GM21786 (cell line): ENCODE data around the gene GLTPD2.
A peak's percentile ranks its signal among the peaks of the same experiment; 100 is the strongest.

Experiments used
- ATAC-seq: cut with Tn5 transposase; IDR thresholded peaks from one replicate; pipeline ENCODE4 v1.9.1; 2021; ENCODE audit not compliant: unreplicated experiment

The GLTPD2 gene

DNA sequence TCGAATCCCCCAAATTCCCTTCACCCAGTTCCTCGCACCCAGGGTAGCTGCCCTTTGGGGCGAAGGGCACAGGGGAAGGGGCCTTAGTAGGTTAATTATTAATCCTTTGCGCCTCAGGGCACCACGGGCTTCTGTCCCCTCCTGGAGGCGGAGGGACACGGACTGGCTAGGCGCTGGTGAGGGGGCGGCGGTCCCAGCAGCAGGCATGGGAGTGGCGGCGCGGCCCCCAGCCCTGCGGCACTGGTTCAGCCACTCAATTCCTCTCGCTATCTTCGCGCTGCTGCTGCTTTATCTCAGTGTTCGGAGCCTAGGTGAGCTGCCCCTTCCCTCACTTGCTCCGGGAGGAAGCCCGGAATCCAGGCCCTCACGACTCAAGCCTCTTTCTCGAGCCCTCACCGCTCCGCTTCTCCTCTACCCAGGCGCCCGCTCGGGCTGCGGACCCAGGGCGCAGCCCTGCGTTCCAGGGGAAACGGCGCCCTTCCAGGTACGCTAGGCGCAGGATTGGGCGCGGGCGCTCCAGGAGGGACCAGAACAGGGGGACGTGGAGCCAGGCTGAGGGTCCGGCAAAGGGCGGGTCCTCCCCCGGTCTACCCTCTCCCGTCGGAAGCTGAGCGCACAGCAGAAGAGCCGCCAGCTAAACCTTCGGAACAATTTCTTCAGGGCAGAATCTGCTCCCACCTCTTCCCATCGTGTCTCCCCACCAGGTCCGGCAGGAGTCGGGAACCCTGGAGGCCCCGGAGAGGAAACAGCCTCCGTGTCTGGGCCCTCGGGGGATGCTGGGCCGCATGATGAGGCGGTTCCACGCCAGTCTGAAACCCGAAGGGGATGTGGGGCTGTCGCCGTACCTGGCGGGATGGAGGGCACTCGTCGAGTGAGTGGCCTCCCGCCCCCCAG is at the start of gene GLTPD2:
TSS of gene GLTPD2 (plus strand) at position 158 of the 894 bp plus-strand sequence. CDS start at position 206, 48 bp downstream.
- ATAC-seq = peak; percentile 10

- ATAC-seq = no peak
Measured at GRCh38 chr17:4739122-4740024, 49.4 kb upstream of the GLTPD2 start, which contains the start of the genes CXCL16 and ZMYND15. Gene CXCL16 (minus strand): TSS chr17:4739928. CDS start chr17:4739339, 589 bp downstream. Gene ZMYND15 (plus strand): TSS chr17:4739833. CDS start chr17:4740549, 716 bp downstream.

GRCh38 chr17:4740025-4740351 is 48.8 kb upstream of the GLTPD2 start:
- ATAC-seq = no peak

GRCh38 chr17:4740584-4740983 is 48.2 kb upstream of the GLTPD2 start:
- ATAC-seq = no peak

DNA sequence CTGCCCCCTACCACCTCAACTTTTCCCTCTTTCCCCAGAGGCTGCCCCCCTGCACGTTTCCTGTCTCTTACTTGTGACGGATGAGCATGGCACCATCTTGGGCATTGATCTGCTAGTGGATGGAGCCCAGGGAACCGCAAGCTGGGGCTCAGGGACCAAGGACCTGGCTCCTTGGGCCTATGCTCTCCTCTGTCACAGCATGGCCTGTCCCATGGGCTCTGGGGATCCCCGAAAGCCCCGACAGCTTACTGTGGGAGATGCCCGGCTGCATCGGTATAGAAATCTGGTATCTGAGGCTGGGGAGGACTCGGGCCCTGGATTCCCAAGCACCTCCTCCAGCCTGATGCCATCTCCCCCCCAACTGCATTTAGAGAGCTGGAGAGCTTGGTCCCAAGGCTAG is 47.2 kb upstream of the GLTPD2 start:
- no peak for ATAC-seq

DNA sequence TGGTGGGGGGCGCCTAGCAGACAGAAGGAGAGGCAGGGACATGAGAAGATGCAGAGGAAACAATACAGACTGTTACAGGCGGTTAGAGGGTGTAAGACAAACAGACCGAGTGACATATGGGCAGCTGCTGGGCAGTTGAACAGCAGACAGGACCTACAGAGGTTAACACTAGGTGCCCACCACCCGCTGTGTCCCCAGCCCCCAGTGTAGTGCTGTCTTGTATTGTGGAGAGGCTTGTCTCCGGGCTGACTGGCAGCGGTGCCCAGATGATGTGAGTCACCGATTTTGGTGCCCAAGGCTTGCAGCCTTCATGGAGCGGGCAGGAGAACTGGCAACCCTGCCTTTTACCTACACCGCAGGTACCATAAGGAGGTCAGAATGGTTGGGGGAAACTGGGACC is 46.6 kb upstream of the GLTPD2 start:
- ATAC-seq = no peak

DNA sequence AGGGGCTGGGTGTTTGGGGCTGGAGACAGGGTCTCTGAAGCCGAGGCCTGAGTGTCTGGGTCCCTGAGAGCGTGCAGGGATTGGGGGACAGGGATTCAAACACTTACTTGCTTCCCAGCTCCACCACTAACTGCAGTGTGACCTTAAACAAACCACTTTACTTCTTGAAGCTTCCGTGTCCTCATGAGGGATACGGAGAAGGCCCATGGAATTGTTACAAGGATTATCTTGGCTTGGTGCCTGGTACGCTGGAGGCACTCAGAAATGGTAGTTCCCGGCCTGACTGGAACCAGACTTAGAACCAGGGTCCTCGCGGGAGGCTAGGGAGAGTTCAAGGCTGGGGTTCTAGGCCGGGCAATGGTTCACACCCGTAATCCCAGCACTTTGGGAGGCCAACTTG is 46.1 kb upstream of the GLTPD2 start:
- no peak for ATAC-seq

GRCh38 chr17:4743216-4743615 is 45.5 kb upstream of the GLTPD2 start:
- ATAC-seq = no peak

- no peak for ATAC-seq
Measured at GRCh38 chr17:4743898-4744297, 44.9 kb upstream of the GLTPD2 start.

DNA sequence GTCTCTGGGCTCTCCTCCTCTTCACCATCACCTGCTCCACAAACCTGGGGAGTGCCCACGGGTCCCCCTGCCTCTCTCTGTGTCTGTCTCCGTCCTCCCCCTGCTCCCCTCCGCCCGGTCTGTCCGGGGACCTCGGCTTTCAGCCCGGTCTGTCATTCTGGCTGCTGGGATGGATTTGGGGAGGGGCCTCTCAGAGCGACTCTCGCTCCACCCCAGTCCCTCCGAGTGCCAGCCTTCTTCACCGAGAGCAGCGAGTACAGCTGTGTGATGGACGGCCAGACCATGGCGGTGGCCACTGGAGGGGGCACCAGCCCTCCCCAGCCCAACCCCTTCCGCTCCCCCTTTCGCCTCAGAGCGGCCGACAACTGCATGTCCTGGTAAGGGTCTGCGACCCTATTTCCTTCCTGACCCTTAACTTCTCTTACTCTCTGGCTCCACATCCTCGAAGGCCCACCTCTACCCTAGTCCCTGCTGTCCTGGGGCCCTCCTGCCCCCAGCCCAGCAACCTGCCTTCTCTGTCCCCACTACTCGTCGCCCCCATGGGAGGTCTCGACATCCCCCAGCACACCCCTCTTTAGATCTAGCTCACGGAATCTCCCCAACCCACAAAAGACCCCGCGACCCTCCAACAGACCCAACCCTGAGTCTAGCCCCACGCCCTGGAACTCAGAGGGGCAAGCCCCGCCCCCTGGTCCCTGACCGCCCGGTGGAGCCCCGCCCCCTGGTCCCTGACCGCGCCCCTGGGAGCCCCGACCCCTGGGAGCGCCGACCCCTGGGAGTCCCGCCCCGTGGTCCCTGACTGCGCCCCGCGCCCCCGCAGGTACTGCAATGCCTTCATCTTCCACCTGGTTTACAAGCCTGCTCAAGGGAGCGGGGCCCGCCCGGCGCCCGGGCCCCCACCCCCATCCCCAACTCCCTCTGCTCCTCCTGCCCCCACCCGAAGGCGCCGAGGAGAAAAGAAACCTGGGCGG is 43.5 kb upstream of the GLTPD2 start:
- ATAC-seq = no peak

DNA sequence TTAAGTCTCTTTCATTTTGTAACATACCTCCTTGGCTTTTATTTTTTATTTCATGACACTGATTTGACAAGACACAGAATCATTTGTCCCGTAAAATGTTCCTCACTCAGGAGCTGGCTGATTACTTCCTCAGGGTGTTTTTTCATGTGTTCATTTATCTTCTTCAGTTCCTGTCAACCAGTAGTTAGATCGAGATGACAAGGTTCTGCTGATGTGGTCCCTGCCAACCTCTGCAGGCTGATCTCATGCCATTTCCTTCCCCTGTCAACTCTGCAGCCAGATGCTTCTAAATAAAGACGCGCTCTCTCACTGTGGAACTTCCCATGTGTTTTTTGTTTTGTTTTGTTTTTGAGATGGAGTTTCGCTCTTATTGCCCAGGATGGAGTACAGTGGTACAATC is 40.9 kb upstream of the GLTPD2 start:
- ATAC-seq = no peak

GRCh38 chr17:4748686-4749085 is 40.1 kb upstream of the GLTPD2 start:
- ATAC-seq = no peak

- ATAC-seq = no peak
Measured at GRCh38 chr17:4750606-4751005, 38.2 kb upstream of the GLTPD2 start.

- ATAC-seq = no peak
Measured at GRCh38 chr17:4751932-4752331, 36.8 kb upstream of the GLTPD2 start.

DNA sequence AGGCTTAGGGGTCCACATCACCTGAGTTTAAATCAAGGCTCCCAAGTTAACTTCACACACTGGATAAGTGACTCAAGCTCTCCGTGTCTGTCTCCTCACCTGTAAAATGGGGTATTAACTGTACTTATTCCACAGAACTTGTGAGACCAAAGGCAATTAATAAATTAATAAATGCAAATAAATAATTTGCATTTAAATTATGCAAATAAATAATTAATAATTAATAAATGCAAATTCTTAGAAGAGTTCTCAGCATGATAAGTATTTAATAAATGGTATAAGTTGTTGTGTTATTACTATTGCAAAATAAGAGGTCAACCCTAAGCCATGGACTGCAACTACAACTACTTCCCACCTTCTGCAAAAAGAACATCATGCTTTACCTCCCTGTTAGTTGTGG is 35.4 kb upstream of the GLTPD2 start:
- ATAC-seq = no peak

DNA sequence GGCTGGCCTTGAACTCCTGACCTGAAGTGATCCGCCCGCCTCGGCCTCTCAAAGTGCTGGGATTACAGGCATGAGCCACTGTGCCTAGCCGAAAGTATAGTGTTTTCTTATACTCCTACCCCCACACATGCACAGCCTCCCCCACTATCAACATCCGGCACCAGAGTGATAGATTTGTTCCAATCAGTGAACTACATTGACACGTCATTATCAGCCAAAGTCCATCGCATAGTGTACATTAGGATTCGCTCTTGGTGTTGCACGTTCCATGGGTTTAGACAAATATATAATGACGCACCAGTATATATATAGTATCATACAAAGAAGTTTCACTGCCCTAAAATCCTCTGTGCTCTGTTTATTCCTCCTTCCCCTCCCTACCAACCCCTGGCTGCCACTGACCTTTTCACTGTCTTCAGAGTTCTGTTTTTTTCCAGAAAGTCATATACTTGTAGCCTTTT is 29.0 kb upstream of the GLTPD2 start:
- ATAC-seq = no peak

GRCh38 chr17:4764595-4764994 is 24.2 kb upstream of the GLTPD2 start:
- no peak for ATAC-seq

GRCh38 chr17:4766201-4766600 is 22.6 kb upstream of the GLTPD2 start:
- ATAC-seq = no peak

- ATAC-seq = no peak
Measured at GRCh38 chr17:4766723-4767122, 22.0 kb upstream of the GLTPD2 start.

- no peak for ATAC-seq
Measured at GRCh38 chr17:4768298-4768697, 20.5 kb upstream of the GLTPD2 start.

- ATAC-seq = no peak
Measured at GRCh38 chr17:4769628-4770027, 19.1 kb upstream of the GLTPD2 start.
